ENCODE results near the gene P3H3.
"Not testable (repeated sequence)": the region's sequence is repeated elsewhere in the genome, so short reads cannot be mapped to it uniquely, and the experiment has no call there.

Gene P3H3

DNA sequence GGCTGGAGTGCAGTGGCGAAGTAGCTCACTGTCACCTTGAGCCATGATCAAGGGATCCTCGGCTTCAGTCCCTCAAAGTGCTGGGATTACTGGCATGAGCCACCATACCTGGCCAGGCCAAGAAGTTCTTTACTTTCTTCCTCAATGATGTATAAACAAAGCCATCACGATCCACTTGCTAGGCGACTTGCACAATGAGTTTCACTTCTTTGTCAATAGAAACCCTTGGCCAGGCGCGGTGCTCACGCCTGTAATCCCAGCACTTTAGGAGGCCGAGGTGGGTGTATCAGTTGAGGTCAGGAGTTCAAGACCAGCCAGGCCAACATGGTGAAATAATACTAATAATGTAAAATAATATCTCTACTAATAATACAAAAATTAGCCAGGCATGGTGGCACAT lies 59.3 kb downstream of the P3H3 start:
- no peaks in the 10 kb centered on the region for H3K79me2 ChIP-seq (ENCODE audit: low read length)
- H3K9ac ChIP-seq (ENCODE audit: low read length): no peak overlapping the region
- H3F3A ChIP-seq (ENCODE audit: insufficient read depth, low read length): peaks cover 9% of the 10 kb centered on the region; the same call in 1 of the 2 replicates
- no peaks in the 10 kb centered on the region for H3K9me3 ChIP-seq (replicated peaks; ENCODE audit: insufficient read depth, low read length)
- H3K27me3 ChIP-seq (replicated peaks; ENCODE audit: insufficient read depth, low read length): no peaks in the 10 kb centered on the region
- no peaks in the 10 kb centered on the region for H4K20me1 ChIP-seq (ENCODE audit: insufficient read depth, low read length)
- no peak for DNase-seq
- no peaks in the 10 kb centered on the region for H3K36me3 ChIP-seq (replicated peaks; ENCODE audit: insufficient read depth, low read length)
- H3K4me1 ChIP-seq (ENCODE audit: low read length): peaks cover 11% of the 10 kb centered on the region
- no peak overlapping the region for H3K27ac ChIP-seq (ENCODE audit: low read length)
- no peaks in the 10 kb centered on the region for H3K9me2 ChIP-seq (replicated peaks; ENCODE audit: insufficient read depth, low read length)
- no peak overlapping the region for H3K4me3 ChIP-seq (ENCODE audit: low read length)
- TF ChIP-seq, protein P1, sequence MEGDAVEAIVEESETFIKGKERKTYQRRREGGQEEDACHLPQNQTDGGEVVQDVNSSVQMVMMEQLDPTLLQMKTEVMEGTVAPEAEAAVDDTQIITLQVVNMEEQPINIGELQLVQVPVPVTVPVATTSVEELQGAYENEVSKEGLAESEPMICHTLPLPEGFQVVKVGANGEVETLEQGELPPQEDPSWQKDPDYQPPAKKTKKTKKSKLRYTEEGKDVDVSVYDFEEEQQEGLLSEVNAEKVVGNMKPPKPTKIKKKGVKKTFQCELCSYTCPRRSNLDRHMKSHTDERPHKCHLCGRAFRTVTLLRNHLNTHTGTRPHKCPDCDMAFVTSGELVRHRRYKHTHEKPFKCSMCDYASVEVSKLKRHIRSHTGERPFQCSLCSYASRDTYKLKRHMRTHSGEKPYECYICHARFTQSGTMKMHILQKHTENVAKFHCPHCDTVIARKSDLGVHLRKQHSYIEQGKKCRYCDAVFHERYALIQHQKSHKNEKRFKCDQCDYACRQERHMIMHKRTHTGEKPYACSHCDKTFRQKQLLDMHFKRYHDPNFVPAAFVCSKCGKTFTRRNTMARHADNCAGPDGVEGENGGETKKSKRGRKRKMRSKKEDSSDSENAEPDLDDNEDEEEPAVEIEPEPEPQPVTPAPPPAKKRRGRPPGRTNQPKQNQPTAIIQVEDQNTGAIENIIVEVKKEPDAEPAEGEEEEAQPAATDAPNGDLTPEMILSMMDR (IDR thresholded peaks at IDR 0.05; ENCODE audit: low read length): no peak
- TF ChIP-seq EZH2phosphoT487 (IDR thresholded peaks at IDR 0.05; ENCODE audit: low read length): no peak
- no peak for TF ChIP-seq EZH2 (optimal IDR thresholded peaks at IDR 0.05; ENCODE audit: low read depth, low read length)
- no peak overlapping the region for H3K4me2 ChIP-seq (ENCODE audit: low read depth, low read length)
- no peak overlapping the region for H2AFZ ChIP-seq (ENCODE audit: low read length)

DNA sequence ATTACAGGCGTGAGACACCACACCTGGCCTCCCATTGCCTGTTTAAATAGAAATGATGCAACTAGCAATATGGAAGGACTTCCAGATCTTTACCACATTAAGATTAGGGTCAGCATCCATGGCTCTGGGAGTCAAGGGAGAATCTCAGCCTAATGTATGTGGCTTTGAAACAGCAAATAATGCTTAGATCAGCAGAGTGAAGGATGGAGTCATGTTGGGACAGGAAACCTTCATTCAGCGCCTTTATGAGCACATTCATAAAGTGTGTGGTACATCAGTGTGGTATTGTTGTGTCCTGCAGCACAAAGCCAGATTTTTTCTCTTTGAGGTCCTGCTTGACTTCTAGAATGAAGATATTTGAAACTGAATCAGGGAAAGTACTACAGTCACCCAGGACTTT lies 60.2 kb downstream of the P3H3 start:
- Histone ChIP-seq H3F3A (ENCODE audit: insufficient read depth, low read length) (peaks cover 9% of the 10 kb centered on the region; the same call in 1 of the 2 replicates), H3K4me3 (ENCODE audit: low read length) (no peak overlapping the region), H3K79me2 (ENCODE audit: low read length) (no peaks in the 10 kb centered on the region), H3K4me1 (ENCODE audit: low read length) (peaks cover 11% of the 10 kb centered on the region), H3K9me2 (replicated peaks; ENCODE audit: insufficient read depth, low read length) (no peaks in the 10 kb centered on the region), H3K27ac (ENCODE audit: low read length) (no peak overlapping the region), H3K9me3 (replicated peaks; ENCODE audit: insufficient read depth, low read length) (no peaks in the 10 kb centered on the region), H3K36me3 (replicated peaks; ENCODE audit: insufficient read depth, low read length) (no peaks in the 10 kb centered on the region), H3K27me3 (replicated peaks; ENCODE audit: insufficient read depth, low read length) (no peaks in the 10 kb centered on the region), H2AFZ (ENCODE audit: low read length) (no peak overlapping the region), H3K4me2 (ENCODE audit: low read depth, low read length) (no peak overlapping the region), H4K20me1 (ENCODE audit: insufficient read depth, low read length) (no peaks in the 10 kb centered on the region), H3K9ac (ENCODE audit: low read length) (no peak overlapping the region)
- TF ChIP-seq EZH2 (optimal IDR thresholded peaks at IDR 0.05; ENCODE audit: low read depth, low read length): no peak
- no peak for TF ChIP-seq EZH2phosphoT487 (IDR thresholded peaks at IDR 0.05; ENCODE audit: low read length)
- TF ChIP-seq, protein P1 (IDR thresholded peaks at IDR 0.05; ENCODE audit: low read length): no peak
- DNase-seq: no peak

DNA sequence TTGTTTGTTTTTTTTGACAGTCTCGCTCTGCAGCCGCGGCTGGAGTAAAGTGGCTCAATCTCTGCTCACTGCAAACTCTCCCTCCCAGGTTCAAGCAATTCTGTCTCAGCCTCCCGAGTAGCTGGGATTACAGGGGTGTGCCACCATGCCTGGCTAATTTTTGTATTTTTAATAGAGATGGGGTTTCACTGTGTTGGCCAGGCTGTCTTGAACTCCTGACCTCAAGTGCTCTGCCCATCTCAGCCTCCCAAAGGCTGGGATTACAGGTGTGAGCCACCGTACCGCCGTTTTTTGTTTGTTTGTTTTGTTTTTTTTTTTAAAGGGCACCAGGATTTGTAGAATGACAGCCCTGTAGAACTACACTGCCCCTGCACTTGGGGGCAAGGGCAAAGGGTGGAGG lies 60.6 kb downstream of the P3H3 start:
- not testable (repeated sequence) for H3K9ac ChIP-seq (ENCODE audit: low read length); H3K36me3 ChIP-seq (replicated peaks; ENCODE audit: insufficient read depth, low read length); H3K27ac ChIP-seq (ENCODE audit: low read length); H3K79me2 ChIP-seq (ENCODE audit: low read length); DNase-seq; H4K20me1 ChIP-seq (ENCODE audit: insufficient read depth, low read length); H3K27me3 ChIP-seq (replicated peaks; ENCODE audit: insufficient read depth, low read length); H3K9me2 ChIP-seq (replicated peaks; ENCODE audit: insufficient read depth, low read length); H3K4me3 ChIP-seq (ENCODE audit: low read length); H3K9me3 ChIP-seq (replicated peaks; ENCODE audit: insufficient read depth, low read length); H3F3A ChIP-seq (ENCODE audit: insufficient read depth, low read length); H2AFZ ChIP-seq (ENCODE audit: low read length); H3K4me2 ChIP-seq (ENCODE audit: low read depth, low read length)
- peaks cover 11% of the 10 kb centered on the region for H3K4me1 ChIP-seq (ENCODE audit: low read length)
